GM23338 (cell line): ENCODE data around the gene TARS3. TPM values are rescaled to one million over a fixed set of nuclear protein-coding genes. Genes with fewer than 3 reads are reported as not detected.

ENCODE experiments used
- ATAC-seq: fragments of 200-7000 bp; cut with Tn5 transposase; 3 replicates; pipeline ENCODE4 v1.9.1; 2020
- DNase-seq: peaks from one replicate; pipeline ENCODE4 v3.0.0-alpha.2; 2015; ENCODE audit warnings: low spot score
- H2AFZ ChIP-seq: fragments of 200-600 bp; sonication (generic); 2 replicates; pipeline ENCODE4 v1.8.0; 2016; ENCODE audit warnings: antibody characterized with exemption, mild to moderate bottlenecking, moderate library complexity
- H3F3A ChIP-seq: fragments of 200-600 bp; sonication (generic); replicated peaks from 2 replicates; pipeline ENCODE4 v1.8.0; 2017; ENCODE audit warnings: antibody characterized with exemption, mixed run types, low read depth
- H3K27ac ChIP-seq: fragments of 200-600 bp; sonication (generic); 2 replicates; pipeline ENCODE4 v1.6.1; 2016; ENCODE audit warnings: low read depth
- H3K27me3 ChIP-seq: fragments of 200-600 bp; sonication (generic); 2 replicates; pipeline ENCODE4 v1.8.0; 2016; ENCODE audit warnings: mild to moderate bottlenecking, mixed run types, moderate library complexity; ENCODE audit not compliant: insufficient read depth
- H3K36me3 ChIP-seq: fragments of 200-600 bp; sonication (generic); 2 replicates; pipeline ENCODE4 v1.8.0; 2016; ENCODE audit warnings: mild to moderate bottlenecking; ENCODE audit not compliant: insufficient read depth
- H3K4me1 ChIP-seq: fragments of 200-600 bp; sonication (generic); 2 replicates; pipeline ENCODE4 v1.8.0; 2016; ENCODE audit warnings: mild to moderate bottlenecking, moderate library complexity; ENCODE audit not compliant: insufficient read depth
- H3K4me2 ChIP-seq: fragments of 200-600 bp; sonication (generic); 2 replicates; pipeline ENCODE4 v1.7.1; 2017; ENCODE audit warnings: mixed run types
- H3K4me3 ChIP-seq: fragments of 200-600 bp; sonication (generic); 2 replicates; pipeline ENCODE4 v1.6.1; 2016; ENCODE audit warnings: mixed run types
- H3K79me2 ChIP-seq: fragments of 200-600 bp; sonication (generic); replicated peaks from 2 replicates; pipeline ENCODE4 v1.8.0; 2017; ENCODE audit warnings: mild to moderate bottlenecking; ENCODE audit not compliant: insufficient read depth
- H3K9me2 ChIP-seq: fragments of 200-600 bp; sonication (generic); 2 replicates; pipeline ENCODE4 v1.8.0; 2017; ENCODE audit not compliant: insufficient read depth
- H4K20me1 ChIP-seq: fragments of 200-600 bp; sonication (generic); replicated peaks from 2 replicates; pipeline ENCODE4 v1.8.0; 2017; ENCODE audit warnings: mild to moderate bottlenecking; ENCODE audit not compliant: insufficient read depth
- H3K27ac Mint-ChIP-seq: 2 replicates; pipeline ENCODE4 v1.8.0; 2020; ENCODE audit warnings: inconsistent platforms, mild to moderate bottlenecking, moderate library complexity, mixed read lengths
- H3K27me3 Mint-ChIP-seq: 3 replicates; pipeline ENCODE4 v1.8.0; 2022; ENCODE audit warnings: low read depth, mild to moderate bottlenecking, moderate library complexity, mixed read lengths, inconsistent platforms; ENCODE audit not compliant: insufficient read depth, poor library complexity
- H3K36me3 Mint-ChIP-seq: 3 replicates; pipeline ENCODE4 v1.8.0; 2021; ENCODE audit warnings: low read depth, mild to moderate bottlenecking, inconsistent platforms, moderate library complexity, mixed read lengths
- H3K4me1 Mint-ChIP-seq: 3 replicates; pipeline ENCODE4 v1.8.0; 2020; ENCODE audit warnings: mild to moderate bottlenecking, inconsistent platforms, mixed read lengths
- H3K4me3 Mint-ChIP-seq: 3 replicates; pipeline ENCODE4 v1.8.0; 2021; ENCODE audit warnings: moderate library complexity, mild to moderate bottlenecking, inconsistent platforms, mixed read lengths
- H3K9me3 Mint-ChIP-seq: 3 replicates; pipeline ENCODE4 v1.8.0; 2020; ENCODE audit warnings: moderate library complexity, mild to moderate bottlenecking, inconsistent platforms, mixed read lengths
- EZH2 ChIP-seq: fragments of 200-600 bp; sonication (generic); IDR thresholded peaks from one replicate; pipeline ENCODE4 v1.8.0; 2017; ENCODE audit warnings: antibody characterized with exemption, mild to moderate bottlenecking, low read depth; ENCODE audit not compliant: unreplicated experiment
- EZH2phosphoT487 ChIP-seq: fragments of 200-600 bp; sonication (generic); IDR thresholded peaks from one replicate; pipeline ENCODE4 v1.8.1; 2018; ENCODE audit warnings: antibody characterized with exemption; ENCODE audit not compliant: unreplicated experiment
- POLR2AphosphoS5 ChIP-seq: IDR thresholded peaks from 2 replicates; pipeline ENCODE4 v1.6.1; 2016; ENCODE audit warnings: antibody characterized with exemption, low read depth
- ZNF331 ChIP-seq: fragments of 250-450 bp; sonication (Bioruptor Pico); IDR thresholded peaks from 2 replicates; pipeline ENCODE4 v1.5.0; 2020; ENCODE audit warnings: low read depth, mild to moderate bottlenecking, moderate library complexity
- polyA plus RNA-seq: library from polyadenylated mRNA; unstranded; fragments of >200 nt; fragmentation: Nextera tagmentation; extraction: Ambion mirVana; gene quantifications from 2 replicates; pipeline ENCODE4 v1.2.1, GENCODE V29; 2016
- total RNA-seq: library from RNA; depleted of rRNA; stranded (reverse); fragments of >200 nt; shearing (Covaris generic); gene quantifications from 2 replicates; pipeline ENCODE4 v1.2.3, GENCODE V29; 2014
- TF ChIP-seq, protein P1 (sequence below), 2 experiments: fragments of 200-600 bp in 1 of 2; sonication (generic) in 1 of 2; conservative IDR thresholded peaks; 2 replicates each; pipeline versions ENCODE4 v1.5.1 to v1.6.1; 2016 to 2017; ENCODE audit warnings: antibody characterized with exemption in 2 of 2, low read depth in 2 of 2, mild to moderate bottlenecking in 2 of 2, moderate library complexity in 1 of 2
- TF ChIP-seq, protein P2 (sequence below): IDR thresholded peaks from one replicate; pipeline ENCODE4 v1.6.1; 2018; ENCODE audit warnings: antibody characterized with exemption; ENCODE audit not compliant: unreplicated experiment
- TF ChIP-seq, protein P3 (sequence below): fragments of 250-450 bp; sonication (Bioruptor Pico); IDR thresholded peaks from 2 replicates; pipeline ENCODE4 v1.5.0; 2020; ENCODE audit warnings: mild to moderate bottlenecking, moderate library complexity

TARS3 gene
- total and polyA plus RNA-seq, 2 experiments from 2014 or later, result 13.0 to 15.4 TPM

DNA sequence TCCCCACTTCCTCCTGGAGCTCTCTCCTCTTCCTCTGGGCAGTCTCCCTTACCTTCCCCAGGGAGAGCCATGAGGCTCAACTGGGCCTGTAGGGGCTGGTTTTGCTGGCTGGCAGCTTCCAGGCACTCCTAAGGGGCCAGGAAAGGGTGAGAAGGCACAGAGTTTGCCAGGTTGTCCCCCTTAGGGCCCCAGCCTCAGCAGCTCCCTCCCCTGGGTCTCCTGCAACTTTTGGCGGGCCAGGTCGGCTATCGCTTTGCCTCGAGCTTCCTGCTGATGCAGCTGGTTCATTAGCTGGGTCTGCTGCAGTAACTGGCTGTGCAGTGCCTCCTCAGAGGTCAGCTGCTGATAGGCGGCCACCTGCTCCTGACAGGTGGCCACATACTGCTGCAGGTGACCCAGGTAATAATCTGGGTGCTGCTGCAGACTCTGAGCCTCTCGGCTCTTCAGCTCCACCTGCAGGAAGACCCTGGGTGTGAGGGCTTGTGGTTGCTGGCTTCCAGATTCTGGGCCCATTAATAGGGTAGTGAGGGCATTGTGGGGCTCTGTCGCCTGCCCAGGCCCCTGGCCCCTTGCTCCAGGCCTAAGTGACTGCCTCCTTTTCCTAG lies 49.3 kb upstream of the TARS3 start:
- no peak for TF ChIP-seq EZH2phosphoT487
- TF ChIP-seq EZH2, result no peak
- TF ChIP-seq, protein P1, sequence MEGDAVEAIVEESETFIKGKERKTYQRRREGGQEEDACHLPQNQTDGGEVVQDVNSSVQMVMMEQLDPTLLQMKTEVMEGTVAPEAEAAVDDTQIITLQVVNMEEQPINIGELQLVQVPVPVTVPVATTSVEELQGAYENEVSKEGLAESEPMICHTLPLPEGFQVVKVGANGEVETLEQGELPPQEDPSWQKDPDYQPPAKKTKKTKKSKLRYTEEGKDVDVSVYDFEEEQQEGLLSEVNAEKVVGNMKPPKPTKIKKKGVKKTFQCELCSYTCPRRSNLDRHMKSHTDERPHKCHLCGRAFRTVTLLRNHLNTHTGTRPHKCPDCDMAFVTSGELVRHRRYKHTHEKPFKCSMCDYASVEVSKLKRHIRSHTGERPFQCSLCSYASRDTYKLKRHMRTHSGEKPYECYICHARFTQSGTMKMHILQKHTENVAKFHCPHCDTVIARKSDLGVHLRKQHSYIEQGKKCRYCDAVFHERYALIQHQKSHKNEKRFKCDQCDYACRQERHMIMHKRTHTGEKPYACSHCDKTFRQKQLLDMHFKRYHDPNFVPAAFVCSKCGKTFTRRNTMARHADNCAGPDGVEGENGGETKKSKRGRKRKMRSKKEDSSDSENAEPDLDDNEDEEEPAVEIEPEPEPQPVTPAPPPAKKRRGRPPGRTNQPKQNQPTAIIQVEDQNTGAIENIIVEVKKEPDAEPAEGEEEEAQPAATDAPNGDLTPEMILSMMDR (conservative IDR thresholded peaks at IDR 0.05; ENCODE audit: low read depth in 2 of 2), result peak; percentile 51 to 81
- no peak for TF ChIP-seq POLR2AphosphoS5
- no peak for TF ChIP-seq ZNF331 (CRISPR knock-in tag)
- TF ChIP-seq, protein P2, sequence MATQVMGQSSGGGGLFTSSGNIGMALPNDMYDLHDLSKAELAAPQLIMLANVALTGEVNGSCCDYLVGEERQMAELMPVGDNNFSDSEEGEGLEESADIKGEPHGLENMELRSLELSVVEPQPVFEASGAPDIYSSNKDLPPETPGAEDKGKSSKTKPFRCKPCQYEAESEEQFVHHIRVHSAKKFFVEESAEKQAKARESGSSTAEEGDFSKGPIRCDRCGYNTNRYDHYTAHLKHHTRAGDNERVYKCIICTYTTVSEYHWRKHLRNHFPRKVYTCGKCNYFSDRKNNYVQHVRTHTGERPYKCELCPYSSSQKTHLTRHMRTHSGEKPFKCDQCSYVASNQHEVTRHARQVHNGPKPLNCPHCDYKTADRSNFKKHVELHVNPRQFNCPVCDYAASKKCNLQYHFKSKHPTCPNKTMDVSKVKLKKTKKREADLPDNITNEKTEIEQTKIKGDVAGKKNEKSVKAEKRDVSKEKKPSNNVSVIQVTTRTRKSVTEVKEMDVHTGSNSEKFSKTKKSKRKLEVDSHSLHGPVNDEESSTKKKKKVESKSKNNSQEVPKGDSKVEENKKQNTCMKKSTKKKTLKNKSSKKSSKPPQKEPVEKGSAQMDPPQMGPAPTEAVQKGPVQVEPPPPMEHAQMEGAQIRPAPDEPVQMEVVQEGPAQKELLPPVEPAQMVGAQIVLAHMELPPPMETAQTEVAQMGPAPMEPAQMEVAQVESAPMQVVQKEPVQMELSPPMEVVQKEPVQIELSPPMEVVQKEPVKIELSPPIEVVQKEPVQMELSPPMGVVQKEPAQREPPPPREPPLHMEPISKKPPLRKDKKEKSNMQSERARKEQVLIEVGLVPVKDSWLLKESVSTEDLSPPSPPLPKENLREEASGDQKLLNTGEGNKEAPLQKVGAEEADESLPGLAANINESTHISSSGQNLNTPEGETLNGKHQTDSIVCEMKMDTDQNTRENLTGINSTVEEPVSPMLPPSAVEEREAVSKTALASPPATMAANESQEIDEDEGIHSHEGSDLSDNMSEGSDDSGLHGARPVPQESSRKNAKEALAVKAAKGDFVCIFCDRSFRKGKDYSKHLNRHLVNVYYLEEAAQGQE, result no peak
- no peaks in the 10 kb centered on the region for H3F3A ChIP-seq
- H3K4me3 ChIP-seq, result no peak overlapping the region
- no peak overlapping the region for H2AFZ ChIP-seq
- H4K20me1 ChIP-seq, result no peaks in the 10 kb centered on the region
- Mint-ChIP-seq H3K4me1 (no peaks in the 10 kb centered on the region; the same call in 1 of the 3 replicates), H3K9me3 (no peaks in the 10 kb centered on the region), H3K27ac (no peak overlapping the region), H3K4me3 (no peak overlapping the region), H3K36me3 (no peaks in the 10 kb centered on the region), H3K27me3 (peaks cover 5% of the 10 kb centered on the region)
- H3K4me2 ChIP-seq, result no peak overlapping the region
- no peaks in the 10 kb centered on the region for H3K9me2 ChIP-seq
- ATAC-seq (no peak), DNase-seq (peak; percentile 71)
- H3K27me3 ChIP-seq, result no peaks in the 10 kb centered on the region
- no peak overlapping the region for H3K27ac ChIP-seq
- H3K4me1 ChIP-seq, result no peaks in the 10 kb centered on the region
- H3K36me3 ChIP-seq, result no peaks in the 10 kb centered on the region
- no peaks in the 10 kb centered on the region for H3K79me2 ChIP-seq

DNA sequence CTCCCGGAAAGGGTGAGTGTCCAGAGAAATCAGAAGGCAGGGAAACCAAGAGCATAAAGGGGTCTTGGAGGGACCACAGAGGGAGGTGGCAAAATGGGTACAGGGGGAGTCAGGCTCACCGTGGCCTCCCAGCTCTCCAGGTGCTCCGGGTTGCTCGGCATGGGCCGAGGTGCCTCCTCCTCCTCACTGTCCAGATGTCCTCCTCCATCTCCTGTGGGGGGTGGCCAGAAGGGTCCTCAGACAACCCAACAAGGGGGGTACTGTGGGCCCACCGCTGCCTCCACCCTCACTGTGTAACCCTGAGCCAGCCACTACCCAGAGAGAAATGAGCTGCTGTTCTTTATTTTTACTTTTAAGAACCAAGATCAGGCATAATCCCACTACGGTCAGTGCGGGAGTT lies 48.6 kb upstream of the TARS3 start:
- H3K27me3 ChIP-seq, result no peaks in the 10 kb centered on the region
- no peaks in the 10 kb centered on the region for H4K20me1 ChIP-seq
- H3F3A ChIP-seq, result no peaks in the 10 kb centered on the region
- H3K36me3 Mint-ChIP-seq, result no peaks in the 10 kb centered on the region
- H3K4me2 ChIP-seq, result no peak overlapping the region
- H3K27ac Mint-ChIP-seq, result no peak overlapping the region
- no peak for DNase-seq
- peaks cover 5% of the 10 kb centered on the region for H3K27me3 Mint-ChIP-seq
- no peak overlapping the region for H3K4me3 ChIP-seq
- ATAC-seq, result no peak
- no peaks in the 10 kb centered on the region; the same call in 1 of the 3 replicates for H3K4me1 Mint-ChIP-seq
- H3K27ac ChIP-seq, result no peak overlapping the region
- H3K4me3 Mint-ChIP-seq, result no peak overlapping the region
- H3K36me3 ChIP-seq, result no peaks in the 10 kb centered on the region
- H3K9me3 Mint-ChIP-seq, result no peaks in the 10 kb centered on the region
- no peak overlapping the region for H2AFZ ChIP-seq
- H3K9me2 ChIP-seq, result no peaks in the 10 kb centered on the region
- no peaks in the 10 kb centered on the region for H3K79me2 ChIP-seq
- no peaks in the 10 kb centered on the region for H3K4me1 ChIP-seq
- TF ChIP-seq, protein P1 (conservative IDR thresholded peaks at IDR 0.05; ENCODE audit: low read depth in 2 of 2), result no peak
- TF ChIP-seq, protein P3, sequence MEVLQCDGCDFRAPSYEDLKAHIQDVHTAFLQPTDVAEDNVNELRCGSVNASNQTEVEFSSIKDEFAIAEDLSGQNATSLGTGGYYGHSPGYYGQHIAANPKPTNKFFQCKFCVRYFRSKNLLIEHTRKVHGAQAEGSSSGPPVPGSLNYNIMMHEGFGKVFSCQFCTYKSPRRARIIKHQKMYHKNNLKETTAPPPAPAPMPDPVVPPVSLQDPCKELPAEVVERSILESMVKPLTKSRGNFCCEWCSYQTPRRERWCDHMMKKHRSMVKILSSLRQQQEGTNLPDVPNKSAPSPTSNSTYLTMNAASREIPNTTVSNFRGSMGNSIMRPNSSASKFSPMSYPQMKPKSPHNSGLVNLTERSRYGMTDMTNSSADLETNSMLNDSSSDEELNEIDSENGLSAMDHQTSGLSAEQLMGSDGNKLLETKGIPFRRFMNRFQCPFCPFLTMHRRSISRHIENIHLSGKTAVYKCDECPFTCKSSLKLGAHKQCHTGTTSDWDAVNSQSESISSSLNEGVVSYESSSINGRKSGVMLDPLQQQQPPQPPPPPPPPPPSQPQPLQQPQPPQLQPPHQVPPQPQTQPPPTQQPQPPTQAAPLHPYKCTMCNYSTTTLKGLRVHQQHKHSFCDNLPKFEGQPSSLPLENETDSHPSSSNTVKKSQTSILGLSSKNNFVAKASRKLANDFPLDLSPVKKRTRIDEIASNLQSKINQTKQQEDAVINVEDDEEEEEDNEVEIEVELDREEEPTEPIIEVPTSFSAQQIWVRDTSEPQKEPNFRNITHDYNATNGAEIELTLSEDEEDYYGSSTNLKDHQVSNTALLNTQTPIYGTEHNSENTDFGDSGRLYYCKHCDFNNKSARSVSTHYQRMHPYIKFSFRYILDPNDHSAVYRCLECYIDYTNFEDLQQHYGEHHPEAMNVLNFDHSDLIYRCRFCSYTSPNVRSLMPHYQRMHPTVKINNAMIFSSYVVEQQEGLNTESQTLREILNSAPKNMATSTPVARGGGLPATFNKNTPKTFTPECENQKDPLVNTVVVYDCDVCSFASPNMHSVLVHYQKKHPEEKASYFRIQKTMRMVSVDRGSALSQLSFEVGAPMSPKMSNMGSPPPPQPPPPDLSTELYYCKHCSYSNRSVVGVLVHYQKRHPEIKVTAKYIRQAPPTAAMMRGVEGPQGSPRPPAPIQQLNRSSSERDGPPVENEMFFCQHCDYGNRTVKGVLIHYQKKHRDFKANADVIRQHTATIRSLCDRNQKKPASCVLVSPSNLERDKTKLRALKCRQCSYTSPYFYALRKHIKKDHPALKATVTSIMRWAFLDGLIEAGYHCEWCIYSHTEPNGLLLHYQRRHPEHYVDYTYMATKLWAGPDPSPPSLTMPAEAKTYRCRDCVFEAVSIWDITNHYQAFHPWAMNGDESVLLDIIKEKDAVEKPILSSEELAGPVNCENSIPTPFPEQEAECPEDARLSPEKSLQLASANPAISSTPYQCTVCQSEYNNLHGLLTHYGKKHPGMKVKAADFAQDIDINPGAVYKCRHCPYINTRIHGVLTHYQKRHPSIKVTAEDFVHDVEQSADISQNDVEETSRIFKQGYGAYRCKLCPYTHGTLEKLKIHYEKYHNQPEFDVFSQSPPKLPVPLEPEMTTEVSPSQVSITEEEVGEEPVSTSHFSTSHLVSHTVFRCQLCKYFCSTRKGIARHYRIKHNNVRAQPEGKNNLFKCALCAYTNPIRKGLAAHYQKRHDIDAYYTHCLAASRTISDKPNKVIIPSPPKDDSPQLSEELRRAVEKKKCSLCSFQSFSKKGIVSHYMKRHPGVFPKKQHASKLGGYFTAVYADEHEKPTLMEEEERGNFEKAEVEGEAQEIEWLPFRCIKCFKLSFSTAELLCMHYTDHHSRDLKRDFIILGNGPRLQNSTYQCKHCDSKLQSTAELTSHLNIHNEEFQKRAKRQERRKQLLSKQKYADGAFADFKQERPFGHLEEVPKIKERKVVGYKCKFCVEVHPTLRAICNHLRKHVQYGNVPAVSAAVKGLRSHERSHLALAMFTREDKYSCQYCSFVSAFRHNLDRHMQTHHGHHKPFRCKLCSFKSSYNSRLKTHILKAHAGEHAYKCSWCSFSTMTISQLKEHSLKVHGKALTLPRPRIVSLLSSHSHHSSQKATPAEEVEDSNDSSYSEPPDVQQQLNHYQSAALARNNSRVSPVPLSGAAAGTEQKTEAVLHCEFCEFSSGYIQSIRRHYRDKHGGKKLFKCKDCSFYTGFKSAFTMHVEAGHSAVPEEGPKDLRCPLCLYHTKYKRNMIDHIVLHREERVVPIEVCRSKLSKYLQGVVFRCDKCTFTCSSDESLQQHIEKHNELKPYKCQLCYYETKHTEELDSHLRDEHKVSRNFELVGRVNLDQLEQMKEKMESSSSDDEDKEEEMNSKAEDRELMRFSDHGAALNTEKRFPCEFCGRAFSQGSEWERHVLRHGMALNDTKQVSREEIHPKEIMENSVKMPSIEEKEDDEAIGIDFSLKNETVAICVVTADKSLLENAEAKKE (CRISPR knock-in tag), result no peak
- no peak for TF ChIP-seq EZH2phosphoT487
